Pulmonary artery endothelial cell (primary cell): ENCODE measurements around the gene GIMAP2. TPM values are rescaled to one million over a fixed set of nuclear protein-coding genes. Genes with fewer than 3 reads are reported as not detected.
"Not testable (repeated sequence)": the region's sequence is repeated elsewhere in the genome, so short reads cannot be mapped to it uniquely, and the experiment has no call there.

Experiments
- DNase-seq: peaks from one replicate; pipeline ENCODE4 v3.0.0-alpha.2; 2011; ENCODE audit warnings: low read depth, low spot score
- total RNA-seq: library from RNA; depleted of rRNA; stranded (reverse); fragments of >200 nt; gene quantifications from 2 replicates; pipeline ENCODE4 v1.2.3, GENCODE V29; 2014

Gene GIMAP2
- 41.5 and 82.2 TPM in 2 replicates for total RNA-seq

DNA sequence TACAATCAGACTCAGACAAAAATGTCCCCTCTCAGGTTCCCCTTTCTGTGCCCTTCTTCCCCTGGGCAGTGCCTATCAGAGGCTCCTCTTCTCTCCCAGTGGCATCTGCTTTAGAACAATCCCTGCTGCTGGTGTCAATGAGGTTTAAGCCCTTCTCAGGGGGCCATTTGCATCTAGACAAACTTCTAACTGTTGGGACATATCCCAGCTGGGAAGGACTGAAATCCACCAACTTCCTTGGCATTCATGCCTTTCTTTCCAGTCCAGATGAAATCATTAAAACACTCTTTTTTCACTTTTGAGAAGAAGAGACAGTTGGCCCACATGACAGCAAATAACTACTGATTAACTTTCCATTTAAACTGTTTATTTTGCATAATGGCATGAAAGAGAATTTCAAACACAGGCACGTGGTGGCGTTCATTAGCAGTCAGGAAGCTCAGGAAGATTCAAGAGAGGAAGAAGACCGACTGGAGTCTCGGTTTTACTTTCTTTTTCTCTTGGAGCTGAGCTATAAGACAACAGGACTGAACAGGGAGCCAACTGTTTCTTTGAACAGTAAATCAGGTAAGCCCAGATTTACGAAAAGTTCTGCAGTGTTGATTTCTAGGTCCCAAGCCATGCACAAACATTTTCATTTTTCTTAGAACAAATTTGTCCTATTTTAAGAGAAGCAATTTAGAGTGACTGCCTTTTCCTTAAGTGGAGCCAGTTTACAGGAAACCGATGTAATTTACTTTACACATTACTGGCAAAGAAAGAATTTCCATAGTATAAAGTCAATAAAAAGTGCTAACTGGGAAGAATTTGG is at the start of gene GIMAP2:
Gene GIMAP2 (plus strand): TSS at position 488 of the 811 bp plus-strand sequence. CDS start 1,354 bp downstream, outside the sequence.
- peak; percentile 44 for DNase-seq

DNA sequence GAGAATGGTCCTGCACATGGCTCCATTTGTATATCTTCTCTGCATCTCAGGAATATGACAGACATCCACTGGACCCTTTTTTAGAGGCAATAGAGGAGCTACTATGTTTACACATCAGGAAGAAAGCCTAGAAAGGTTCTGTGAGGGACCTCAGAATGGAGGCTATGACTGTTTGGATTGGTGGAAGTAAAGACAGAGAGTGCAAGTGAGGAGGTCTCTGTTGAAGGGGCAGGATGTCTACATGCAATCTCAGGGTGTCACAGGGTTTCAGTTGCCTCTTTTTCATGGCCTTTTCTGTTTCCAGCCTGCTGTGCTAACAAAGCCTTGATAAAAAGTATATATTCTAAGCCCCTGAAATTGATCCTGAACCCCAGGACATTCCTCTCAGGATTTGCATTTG is 43.7 kb upstream of the GIMAP2 start:
- no peak for DNase-seq

DNA sequence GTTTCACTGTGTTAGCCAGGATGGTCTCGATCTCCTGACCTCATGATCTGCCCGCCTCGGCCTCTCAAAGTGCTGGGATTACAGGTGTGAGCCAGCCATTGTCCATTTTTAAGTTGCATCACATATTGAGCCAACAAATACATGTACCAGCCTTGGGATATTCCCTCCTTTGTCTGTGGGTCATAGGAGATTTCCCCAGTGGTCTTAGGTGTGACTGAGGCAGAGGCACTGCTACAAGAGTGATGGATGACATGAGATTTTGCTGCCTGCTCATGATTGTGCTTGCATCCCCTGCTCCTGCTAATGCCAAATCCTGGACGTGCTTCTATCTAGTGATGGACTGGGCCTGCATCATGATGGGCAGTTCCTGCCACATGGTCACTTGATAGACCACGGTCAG is 42.6 kb upstream of the GIMAP2 start:
- DNase-seq = no peak

DNA sequence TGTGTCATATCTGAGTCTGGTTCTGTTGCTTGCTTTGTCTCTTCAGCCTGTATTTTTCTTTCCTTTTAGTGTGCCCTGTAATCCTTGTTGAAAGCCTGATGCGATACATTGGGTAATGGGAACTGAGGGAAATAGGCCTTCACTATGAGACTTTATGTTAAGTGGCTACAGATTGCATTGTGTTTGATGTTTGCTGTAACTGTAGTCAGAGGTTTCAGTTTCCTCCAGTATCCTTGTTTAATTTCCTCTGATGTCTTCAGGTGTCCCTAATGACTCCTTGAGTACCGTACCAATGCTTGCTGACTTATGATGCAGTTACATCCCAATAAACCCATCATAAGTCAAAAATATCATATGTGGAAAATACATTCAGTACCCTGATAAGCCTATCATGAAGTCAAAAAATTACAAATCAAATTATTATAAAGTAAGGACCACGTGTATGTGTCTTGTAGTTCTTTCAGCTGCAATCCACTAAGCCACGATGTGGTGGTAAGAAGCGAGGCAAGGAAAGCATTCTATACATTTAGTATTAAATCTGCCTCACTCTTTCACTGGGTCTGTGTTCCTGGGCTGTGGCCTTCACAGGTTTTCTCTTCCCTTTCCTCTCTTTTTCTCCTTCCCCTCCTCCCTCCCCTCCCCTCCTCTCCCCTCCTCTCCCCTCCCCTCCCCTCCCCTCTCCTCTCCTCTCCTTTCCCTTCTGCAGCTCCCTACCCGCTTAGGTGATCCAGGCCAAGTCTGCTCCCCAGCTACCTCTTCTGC is 40.1 kb upstream of the GIMAP2 start:
- DNase-seq = no peak

DNA sequence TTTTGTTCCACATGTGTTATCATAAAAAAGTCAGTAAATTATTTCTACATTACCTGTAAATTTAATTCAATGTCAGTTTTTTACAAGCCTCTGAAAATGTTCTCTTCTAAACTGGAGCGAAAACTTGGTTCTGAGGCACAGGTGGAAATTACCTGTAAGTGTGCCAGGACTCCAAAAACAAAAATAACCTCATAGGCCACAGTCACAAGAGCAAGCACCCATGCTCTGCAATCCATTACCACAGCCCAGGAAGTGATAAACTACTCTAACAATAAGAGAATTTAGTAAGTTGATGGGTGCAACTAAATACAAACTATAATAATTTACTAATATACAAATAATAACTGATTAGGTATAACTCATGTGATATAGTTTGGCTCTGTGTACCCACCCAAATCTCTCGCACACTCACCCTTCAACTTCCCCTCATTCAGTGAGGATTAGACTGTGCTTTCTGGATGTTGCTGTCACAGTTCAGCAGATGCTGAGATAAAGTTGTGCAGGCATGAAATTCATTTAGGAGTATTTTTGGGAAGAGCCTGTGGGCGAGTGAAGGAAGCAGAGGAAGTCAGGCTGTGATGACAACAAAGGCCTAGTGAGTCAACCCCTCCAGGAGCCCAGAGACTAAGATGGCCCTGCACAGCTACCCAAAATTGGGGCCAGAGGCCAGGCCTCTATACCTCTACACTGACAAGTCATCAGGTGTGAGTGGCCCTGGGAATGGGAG is 37.0 kb upstream of the GIMAP2 start:
- DNase-seq = no peak

DNA sequence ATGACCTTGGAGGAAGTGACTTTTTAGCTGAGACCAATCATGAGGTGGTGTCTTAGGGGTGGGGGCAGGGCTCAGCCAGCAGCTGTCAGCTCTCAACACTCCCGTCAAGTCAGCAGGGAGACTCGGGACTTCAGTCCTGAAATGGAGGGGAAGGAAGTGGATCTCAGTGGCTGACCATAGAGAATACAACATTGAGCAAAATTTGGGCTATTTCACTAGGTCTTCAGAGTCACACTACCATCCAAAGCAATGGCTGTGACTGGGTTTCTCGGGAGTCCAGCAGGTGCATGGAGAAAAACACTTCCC is 36.5 kb upstream of the GIMAP2 start:
- DNase-seq = no peak

DNA sequence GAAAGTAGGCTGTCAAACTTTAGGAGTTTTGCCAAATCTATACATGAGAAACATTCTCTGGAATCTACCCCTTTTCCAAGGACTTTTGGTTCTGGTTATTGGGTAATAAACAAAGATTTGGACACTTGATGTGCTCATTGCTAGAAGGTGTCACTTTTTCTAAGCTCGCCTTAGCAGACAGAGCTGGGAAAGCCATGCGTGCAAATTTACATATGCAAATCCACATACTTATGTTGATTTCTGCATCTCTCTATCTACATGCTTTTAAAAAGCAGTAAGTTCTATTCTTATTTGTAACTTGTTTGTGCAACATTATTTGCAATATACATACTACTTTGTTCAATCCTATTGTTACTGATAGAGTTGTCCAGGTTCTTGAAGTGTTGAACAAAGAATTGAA is 30.8 kb upstream of the GIMAP2 start:
- no peak for DNase-seq

DNA sequence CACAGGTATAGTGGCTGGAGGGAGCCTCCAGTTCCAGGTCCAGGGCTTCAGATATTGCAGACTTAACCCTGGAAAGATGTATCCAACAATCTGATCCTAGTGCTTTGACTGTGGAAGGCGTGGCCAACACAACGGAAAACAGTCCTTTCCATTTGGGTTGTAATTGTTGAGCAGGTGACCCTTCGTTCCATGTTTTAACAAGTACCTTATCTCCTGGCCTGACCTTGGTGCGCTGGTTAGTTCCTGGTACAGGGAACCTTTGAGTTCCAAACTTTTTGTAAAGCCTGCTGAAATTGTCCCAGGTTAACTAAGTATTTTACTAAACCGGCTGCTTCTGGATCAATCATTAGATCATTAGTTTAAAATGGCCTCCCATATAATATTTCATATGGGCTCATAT is 29.5 kb upstream of the GIMAP2 start:
- no peak for DNase-seq

DNA sequence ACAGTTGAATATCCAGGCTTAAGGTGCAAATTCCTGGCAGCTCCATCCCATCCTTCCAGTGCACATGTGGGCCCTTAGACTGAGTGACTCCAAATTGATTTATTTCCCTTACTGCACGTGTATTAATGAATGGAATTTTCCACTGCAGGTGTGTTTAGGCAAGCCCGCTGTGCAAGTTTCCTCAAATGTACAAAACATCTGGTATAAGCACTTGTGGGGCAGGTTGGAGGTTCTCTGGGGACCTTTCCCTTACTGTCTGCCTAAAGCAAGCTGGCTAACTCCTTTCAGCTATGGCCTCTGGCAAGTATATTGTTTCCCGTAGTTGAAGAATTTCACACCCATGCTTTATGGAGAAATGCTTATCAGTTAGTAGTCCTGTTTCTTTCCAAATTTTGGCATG is 28.0 kb upstream of the GIMAP2 start:
- DNase-seq = no peak

DNA sequence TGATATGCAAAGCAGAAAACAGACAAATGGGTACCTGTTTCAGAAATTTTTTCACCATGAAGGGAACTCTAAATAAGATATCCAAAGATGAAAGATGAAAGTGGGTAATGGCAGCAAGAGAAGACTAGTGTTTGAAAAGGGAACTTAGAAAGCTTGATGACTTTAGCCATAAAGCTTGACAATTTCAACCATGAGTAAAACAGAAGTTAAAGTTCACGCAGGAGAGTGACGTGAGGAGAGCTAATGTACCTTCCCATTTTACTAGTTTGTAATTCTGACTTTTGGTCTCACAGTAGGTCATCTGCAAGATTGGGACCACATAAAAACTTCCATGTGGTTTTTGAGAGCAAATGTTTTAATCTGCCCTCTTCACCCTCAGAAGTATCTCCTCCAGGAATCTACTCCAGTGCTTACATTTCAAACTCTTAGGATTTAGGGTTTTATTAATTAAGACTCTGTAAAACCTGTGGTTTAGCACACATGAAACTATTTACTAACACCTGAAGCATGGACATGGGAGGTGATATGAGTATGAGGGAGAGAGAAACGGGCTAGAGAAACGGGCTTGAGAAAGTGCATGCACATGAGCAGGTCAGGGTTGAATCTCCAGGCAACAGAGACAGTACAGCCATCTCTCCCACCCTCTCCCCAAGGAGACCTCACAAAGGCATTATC is 24.4 kb upstream of the GIMAP2 start:
- DNase-seq = no peak

DNA sequence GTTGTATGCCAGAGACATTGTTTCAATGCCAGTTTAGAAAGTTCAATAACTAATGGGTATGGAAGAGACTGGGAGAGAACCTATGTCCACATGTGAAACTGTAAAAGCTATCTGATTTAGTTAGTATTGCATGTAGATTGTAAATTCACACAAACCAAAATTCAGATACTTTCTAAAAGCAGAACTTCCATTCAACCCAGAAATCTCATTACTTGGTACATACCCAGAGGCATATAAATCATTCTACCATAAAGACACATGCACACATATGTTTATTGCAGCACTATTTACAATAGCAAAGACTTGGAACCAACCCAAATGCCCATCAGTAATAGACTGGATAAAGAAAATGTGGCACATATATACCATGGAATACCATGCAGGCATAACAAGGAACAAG is 22.7 kb upstream of the GIMAP2 start:
- DNase-seq = not testable (repeated sequence)

DNA sequence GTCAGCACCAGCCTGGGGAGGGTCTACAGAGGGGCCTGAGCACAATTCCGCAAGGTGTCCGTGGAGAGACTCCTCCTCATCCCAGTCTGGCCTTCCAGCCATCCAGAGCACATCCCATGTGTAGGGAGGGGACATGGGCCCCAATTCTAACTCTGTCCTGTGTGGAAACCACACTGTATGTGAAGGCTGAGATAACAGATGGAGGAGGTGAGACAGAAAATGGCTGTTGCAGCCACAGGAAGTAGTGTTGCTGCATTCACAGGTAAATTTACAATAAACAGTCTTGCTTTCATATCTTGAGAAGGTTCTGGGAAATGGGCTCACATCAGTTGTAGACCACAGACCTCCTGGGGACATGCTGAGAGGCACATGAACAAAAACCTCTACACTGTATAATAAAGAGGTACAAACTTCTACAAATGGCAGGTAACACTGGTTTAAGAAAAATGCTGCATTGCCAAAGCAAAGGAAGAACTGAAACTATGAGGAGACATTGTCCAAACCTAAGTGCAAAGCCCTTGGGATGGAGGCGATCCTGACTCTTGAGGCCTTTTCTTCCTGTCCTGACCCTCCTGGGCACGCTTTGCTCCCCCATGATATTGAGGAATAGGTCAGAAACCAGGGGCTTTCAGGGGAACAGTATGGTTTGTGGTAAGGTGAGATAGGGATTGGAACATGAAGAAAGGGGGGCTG is 21.6 kb upstream of the GIMAP2 start:
- DNase-seq = no peak

DNA sequence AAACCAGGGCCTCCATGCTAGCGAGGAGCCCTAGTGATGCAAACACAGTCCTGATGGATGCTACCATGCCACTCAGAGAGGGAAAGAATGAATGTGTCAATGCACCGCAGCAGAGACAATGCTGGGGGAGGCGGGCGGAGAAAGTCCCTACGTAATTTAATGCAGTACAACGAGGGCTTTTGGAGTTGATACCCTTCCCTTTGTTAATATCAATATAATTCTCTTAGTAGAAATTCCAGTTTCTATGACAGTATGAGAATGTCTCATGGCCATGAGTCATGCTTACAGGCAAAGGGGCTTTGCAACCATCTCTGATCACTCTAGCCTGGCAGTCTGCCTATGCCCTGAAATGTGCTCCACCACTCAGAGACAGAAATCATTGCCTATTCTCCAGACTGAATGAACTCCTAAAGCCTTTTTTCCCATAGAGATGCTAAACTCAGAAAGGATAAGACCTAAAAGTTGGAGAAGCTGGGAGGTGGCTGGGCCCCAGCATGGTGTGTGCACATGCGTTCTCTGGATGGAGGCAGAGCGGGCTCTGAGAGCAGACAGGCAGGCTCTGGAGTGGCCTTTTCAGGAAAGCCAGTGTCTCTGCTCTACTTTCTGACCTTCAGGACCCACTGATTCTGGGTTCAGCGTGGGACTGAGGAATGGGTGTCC is 20.3 kb upstream of the GIMAP2 start:
- DNase-seq = no peak

DNA sequence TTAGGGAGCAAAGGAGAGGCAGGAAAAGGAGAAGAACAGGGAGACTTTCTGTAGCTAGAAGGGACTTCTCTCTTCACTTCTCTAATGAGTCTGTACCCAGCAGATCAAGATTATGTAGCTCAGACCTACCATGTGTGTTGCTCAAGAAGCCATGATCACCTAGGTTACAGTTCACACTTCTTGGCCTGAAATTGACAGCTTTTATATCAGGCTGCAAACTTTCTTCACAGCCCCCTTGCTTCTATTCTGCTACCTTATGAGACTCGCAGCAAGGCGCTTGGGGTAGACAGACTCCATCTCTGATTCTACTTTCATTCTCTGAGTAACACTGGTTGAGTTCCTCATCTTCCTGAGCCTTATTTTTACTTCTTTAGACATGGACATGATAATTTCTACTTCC is 19.6 kb upstream of the GIMAP2 start:
- DNase-seq = no peak

DNA sequence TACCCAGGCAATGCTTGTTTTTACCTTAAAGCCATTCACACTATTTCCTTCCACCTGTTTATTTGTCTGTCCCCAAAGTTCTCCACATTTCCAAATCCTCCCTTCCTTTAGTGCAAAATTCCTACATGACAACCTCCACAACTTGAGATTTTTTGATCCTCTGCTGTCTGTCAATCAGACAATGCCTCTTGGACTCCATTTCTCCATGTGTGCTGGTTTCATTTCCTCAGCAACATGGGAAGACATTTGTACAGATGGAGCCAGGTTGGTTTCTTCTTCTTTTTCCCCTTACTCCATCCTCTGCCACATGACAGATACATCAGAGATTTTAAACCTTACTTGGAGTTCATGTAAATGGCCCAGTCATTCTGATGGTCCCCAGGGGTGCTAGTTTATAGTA is 19.1 kb upstream of the GIMAP2 start:
- DNase-seq = no peak

DNA sequence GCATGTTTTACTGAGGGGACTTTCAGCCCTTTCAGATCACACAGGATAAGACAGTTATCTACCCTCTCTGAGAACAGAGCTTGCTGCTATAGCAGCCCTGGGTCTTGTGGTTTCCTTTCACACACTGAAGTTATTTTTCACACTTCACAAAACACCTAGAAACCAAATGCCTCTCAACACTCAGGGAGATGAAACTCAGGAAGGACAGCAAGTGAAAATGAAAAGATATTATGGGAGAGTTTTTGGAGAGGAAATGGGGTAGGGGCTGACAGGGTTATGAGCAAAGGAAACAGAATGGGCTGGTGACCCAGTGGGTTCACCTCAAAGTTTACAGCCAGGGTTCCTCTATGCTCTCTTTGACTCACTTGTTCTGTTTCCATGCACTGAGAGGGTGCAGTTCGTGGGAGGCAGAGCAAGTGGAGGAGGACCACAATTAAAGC is 17.0 kb upstream of the GIMAP2 start:
- no peak for DNase-seq

DNA sequence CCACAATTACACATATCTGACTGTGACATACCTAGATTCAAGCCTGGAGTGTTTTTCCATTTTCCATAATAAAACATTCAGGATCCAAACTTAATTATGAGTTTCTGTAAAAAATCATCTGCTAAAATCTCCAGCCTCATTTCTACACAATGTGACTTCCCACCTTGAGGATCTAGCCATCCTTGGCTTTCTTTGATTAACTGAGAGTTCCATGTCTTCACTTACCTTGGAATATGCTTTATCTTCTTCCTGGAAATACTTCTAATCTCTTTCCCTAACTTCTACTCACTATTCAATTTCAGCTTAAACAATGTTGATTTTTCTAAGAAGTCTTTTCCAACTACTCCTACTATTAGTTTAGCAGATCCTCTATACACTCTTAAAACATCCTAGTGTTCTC is 16.5 kb upstream of the GIMAP2 start:
- no peak for DNase-seq

DNA sequence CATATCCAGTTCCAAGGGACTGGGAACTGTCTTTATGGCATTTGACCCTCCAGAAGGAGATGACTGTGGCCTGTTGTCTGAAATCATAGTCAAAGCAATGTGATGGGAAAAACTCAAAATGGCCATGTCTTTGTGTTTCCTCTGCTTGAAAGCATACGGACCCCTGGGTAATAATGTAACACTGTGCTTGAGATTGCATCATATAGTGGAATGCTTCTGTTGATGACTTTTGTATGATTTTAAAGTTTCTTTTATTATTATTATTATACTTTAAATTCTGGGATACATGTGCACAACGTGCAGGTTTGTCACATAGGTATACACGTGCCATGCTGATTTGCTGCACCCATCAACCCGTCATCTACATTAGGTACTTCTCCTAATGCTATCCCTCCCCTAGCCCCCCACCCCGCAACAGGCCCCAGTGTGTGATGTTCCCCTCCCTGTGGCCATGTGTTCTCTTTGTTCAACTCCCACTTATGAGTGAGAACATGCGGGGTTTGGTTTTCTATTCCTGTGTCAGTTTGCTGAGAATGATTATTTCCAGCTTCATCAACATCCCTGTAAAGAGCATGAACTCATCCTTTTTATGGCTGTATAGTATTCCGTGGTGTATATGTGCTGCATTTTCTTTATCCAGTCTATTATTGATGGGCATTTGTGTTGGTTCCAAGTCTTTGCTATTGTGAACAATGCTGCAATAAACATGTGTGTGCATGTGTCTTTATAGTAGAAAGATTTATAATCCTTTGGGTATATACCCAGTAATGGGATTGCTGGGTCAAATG is 13.5 kb upstream of the GIMAP2 start:
- DNase-seq = not testable (repeated sequence)

DNA sequence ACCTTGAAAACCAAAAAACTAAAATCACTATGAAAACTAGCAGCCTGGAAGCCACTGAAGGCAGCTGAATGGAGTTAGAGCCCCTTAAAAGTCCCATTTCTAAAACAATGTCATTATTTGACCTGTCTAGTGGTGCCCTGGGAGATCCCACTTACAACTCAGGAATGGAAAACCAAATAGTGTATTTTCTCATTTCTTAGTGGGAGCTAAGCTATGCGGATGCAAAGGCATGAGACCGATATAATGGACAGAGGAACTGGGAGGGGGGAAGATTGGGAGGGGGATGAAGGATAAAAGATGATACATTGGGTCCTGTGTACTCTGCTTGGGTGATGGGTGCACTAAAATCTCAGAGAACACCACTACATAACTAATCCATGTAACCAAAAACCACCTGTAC is 9.8 kb upstream of the GIMAP2 start:
- DNase-seq = no peak

DNA sequence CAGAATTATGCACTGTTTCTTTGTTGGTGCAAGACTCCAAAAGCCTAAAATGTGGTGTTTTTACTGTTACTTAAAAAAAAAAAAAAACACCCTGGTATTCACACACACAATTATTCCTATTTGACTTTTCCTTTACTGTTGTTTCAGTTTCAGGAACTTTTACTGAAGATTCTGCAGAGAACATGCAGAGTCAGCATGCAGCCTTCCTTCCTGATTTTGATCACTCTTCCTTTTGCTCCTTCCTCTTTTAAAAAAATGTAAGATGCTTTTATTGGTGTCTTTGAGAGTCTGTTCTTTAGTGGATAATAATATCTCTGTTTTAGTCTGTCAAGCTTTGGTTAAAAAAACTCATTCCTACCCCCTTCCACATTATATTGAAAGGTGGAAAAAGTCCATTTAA is 9.2 kb upstream of the GIMAP2 start:
- DNase-seq = not testable (repeated sequence)
